CD4-positive, alpha-beta T cell treated with Interleukin-6 for 4 hours (primary cell): ENCODE results near the gene CHERP.
A peak's percentile ranks its signal among the peaks of the same experiment; 100 is the strongest.
"Not testable (repeated sequence)": the region's sequence is repeated elsewhere in the genome, so short reads cannot be mapped to it uniquely, and the experiment has no call there.

Experiments
- DNase-seq: peaks from one replicate; pipeline ENCODE4 v3.0.0-alpha.2; 2020; ENCODE audit warnings: mixed read lengths

CHERP gene

GRCh38 chr19:16516923-16517610, 25.2 kb downstream of the CHERP start:
- DNase-seq: no peak

GRCh38 chr19:16516381-16516780, 25.9 kb downstream of the CHERP start:
- no peak for DNase-seq

GRCh38 chr19:16514383-16515019, 27.7 kb downstream of the CHERP start:
- no peak for DNase-seq

- DNase-seq: not testable (repeated sequence)
Observed at GRCh38 chr19:16512611-16513010, 29.6 kb downstream of the CHERP start.

- no peak for DNase-seq
Observed at GRCh38 chr19:16509141-16510061, 32.8 kb downstream of the CHERP start.

GRCh38 chr19:16508546-16508945, 33.7 kb downstream of the CHERP start:
- DNase-seq: no peak

- no peak for DNase-seq
Observed at GRCh38 chr19:16506961-16507360, 35.3 kb downstream of the CHERP start.

GRCh38 chr19:16506161-16506560, 36.1 kb downstream of the CHERP start:
- not testable (repeated sequence) for DNase-seq

- DNase-seq: no peak
Observed at GRCh38 chr19:16504271-16504670, 38.0 kb downstream of the CHERP start.

- no peak for DNase-seq
Observed at GRCh38 chr19:16497837-16498236, 44.4 kb downstream of the CHERP start.

- no peak for DNase-seq
Observed at GRCh38 chr19:16497042-16497441, 45.2 kb downstream of the CHERP start.

- DNase-seq: no peak
Observed at GRCh38 chr19:16496613-16496983, 45.6 kb downstream of the CHERP start.

- peak; percentile 97 for DNase-seq
Observed at GRCh38 chr19:16495982-16496612, 46.1 kb downstream of the CHERP start, which contains the start of the genes C19orf44 and CALR3. C19orf44 (plus strand) TSS chr19:16496394; CDS start chr19:16500793, 4,399 bp downstream. CALR3 (minus strand) TSS chr19:16496167; CDS start chr19:16496129, 38 bp downstream.

GRCh38 chr19:16486476-16486875, 55.8 kb downstream of the CHERP start:
- not testable (repeated sequence) for DNase-seq

- no peak for DNase-seq
Observed at GRCh38 chr19:16482745-16483144, 59.5 kb downstream of the CHERP start.

- no peak for DNase-seq
Observed at GRCh38 chr19:16477311-16477710, 64.9 kb downstream of the CHERP start.

GRCh38 chr19:16476401-16476800, 65.8 kb downstream of the CHERP start:
- DNase-seq: no peak

- DNase-seq: no peak
Observed at GRCh38 chr19:16473875-16474392, 68.3 kb downstream of the CHERP start.

GRCh38 chr19:16472992-16473391, 69.2 kb downstream of the CHERP start:
- no peak for DNase-seq

- DNase-seq: not testable (repeated sequence)
Observed at GRCh38 chr19:16472559-16472899, 69.7 kb downstream of the CHERP start.

GRCh38 chr19:16470911-16471811, 71.1 kb downstream of the CHERP start:
- DNase-seq: peak; percentile 27

GRCh38 chr19:16470541-16470910, 71.7 kb downstream of the CHERP start:
- DNase-seq: no peak
